Measurements from ENCODE around the gene ATP6V0A4. TPM values are rescaled to one million over a fixed set of nuclear protein-coding genes. Genes with fewer than 3 reads are reported as not detected.
"Not testable (repeated sequence)": the region's sequence is repeated elsewhere in the genome, so short reads cannot be mapped to it uniquely, and the experiment has no call there.

The ATP6V0A4 gene
- total and polyA plus RNA-seq, 2 experiments from 2014 or later = not detected

- H3K4me1 ChIP-seq (ENCODE audit: low read depth) = no peaks in the 10 kb centered on the region
- TF ChIP-seq, protein P1, sequence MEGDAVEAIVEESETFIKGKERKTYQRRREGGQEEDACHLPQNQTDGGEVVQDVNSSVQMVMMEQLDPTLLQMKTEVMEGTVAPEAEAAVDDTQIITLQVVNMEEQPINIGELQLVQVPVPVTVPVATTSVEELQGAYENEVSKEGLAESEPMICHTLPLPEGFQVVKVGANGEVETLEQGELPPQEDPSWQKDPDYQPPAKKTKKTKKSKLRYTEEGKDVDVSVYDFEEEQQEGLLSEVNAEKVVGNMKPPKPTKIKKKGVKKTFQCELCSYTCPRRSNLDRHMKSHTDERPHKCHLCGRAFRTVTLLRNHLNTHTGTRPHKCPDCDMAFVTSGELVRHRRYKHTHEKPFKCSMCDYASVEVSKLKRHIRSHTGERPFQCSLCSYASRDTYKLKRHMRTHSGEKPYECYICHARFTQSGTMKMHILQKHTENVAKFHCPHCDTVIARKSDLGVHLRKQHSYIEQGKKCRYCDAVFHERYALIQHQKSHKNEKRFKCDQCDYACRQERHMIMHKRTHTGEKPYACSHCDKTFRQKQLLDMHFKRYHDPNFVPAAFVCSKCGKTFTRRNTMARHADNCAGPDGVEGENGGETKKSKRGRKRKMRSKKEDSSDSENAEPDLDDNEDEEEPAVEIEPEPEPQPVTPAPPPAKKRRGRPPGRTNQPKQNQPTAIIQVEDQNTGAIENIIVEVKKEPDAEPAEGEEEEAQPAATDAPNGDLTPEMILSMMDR (IDR thresholded peaks at IDR 0.05; ENCODE audit: low read depth, low read length) = no peak
- H3K9me3 ChIP-seq (ENCODE audit: low read depth) = no peaks in the 10 kb centered on the region
- no peaks in the 10 kb centered on the region for H3K36me3 ChIP-seq
- DNase-seq (ENCODE audit: low read depth in 1 of 2, low spot score in 1 of 2) = no peak
- H3K27ac ChIP-seq = no peak overlapping the region
- H3K4me3 ChIP-seq = no peak overlapping the region
- peaks cover 4% of the 10 kb centered on the region for H3K27me3 ChIP-seq
Measured at GRCh38 chr7:138802706-138803105, 4.7 kb upstream of the ATP6V0A4 start.

- Histone ChIP-seq H3K27me3 (peaks cover 5% of the 10 kb centered on the region), H3K36me3 (no peaks in the 10 kb centered on the region), H3K4me3 (no peak overlapping the region), H3K4me1 (ENCODE audit: low read depth) (no peaks in the 10 kb centered on the region), H3K27ac (no peak overlapping the region), H3K9me3 (ENCODE audit: low read depth) (no peaks in the 10 kb centered on the region)
- TF ChIP-seq, protein P1 (IDR thresholded peaks at IDR 0.05; ENCODE audit: low read depth, low read length) = no peak
- no peak for DNase-seq (ENCODE audit: low read depth in 1 of 2, low spot score in 1 of 2)
Measured at GRCh38 chr7:138801256-138801655, 3.3 kb upstream of the ATP6V0A4 start.

DNA sequence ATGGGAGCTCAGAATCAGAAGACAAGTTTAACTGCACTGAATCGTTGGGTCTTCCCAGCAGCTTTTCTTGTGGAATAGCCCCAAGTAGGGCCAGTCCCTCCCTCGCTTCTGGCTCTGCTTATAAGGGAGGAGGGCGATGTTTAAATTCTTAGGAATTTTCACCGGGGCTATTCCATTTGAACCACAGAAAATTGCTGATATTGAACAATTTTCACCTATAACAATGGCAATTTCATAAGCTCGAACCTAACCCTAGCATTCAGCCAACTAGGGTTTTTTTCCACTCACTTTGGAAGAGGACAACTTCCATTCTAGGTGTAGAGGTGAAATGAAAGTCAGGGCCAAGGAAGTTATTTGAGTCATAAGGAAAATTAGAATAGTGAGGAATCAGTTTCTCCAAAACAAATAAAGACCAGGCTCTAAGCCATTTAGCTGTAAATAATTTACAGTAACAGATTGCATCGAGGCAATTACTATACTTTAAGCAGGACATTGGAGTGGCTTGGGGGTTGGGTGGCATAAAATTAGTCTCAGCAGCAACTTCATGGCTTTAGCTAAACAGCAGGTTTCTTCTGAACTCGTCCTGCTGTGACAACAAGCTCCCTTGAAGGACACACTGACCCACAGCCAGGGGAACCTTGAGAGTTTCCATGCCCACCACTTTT is 1.5 kb upstream of the ATP6V0A4 start:
- no peak overlapping the region for H3K27ac ChIP-seq
- H3K4me3 ChIP-seq = no peak overlapping the region
- TF ChIP-seq, protein P1 (IDR thresholded peaks at IDR 0.05; ENCODE audit: low read depth, low read length) = no peak
- H3K9me3 ChIP-seq (ENCODE audit: low read depth) = no peaks in the 10 kb centered on the region
- H3K4me1 ChIP-seq (ENCODE audit: low read depth) = no peaks in the 10 kb centered on the region
- H3K36me3 ChIP-seq = no peaks in the 10 kb centered on the region
- DNase-seq (ENCODE audit: low read depth in 1 of 2, low spot score in 1 of 2) = no peak
- H3K27me3 ChIP-seq = peaks cover 5% of the 10 kb centered on the region

DNA sequence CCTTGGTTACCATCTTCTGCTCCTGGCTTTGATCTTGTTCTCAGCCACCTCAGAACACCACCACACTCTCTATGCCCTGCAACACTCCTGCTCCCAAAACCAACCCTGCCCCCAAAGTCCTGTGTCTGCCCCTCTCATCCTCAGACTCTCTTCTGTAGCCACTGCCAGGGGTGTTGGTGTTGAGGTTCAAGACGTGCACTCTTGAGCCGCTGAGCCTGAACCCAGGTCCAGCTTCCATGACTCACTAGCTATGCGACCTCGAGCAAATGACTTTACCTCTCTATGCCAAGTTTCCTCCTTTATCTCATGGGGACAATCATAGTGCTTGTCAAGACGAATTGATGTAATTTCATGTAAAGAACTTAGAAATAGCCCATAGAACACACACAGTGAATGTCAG is 840 bp upstream of the ATP6V0A4 start:
- Histone ChIP-seq H3K4me1 (ENCODE audit: low read depth) (no peaks in the 10 kb centered on the region), H3K36me3 (no peaks in the 10 kb centered on the region), H3K27me3 (peaks cover 5% of the 10 kb centered on the region), H3K4me3 (no peak overlapping the region), H3K27ac (no peak overlapping the region), H3K9me3 (ENCODE audit: low read depth) (no peaks in the 10 kb centered on the region)
- TF ChIP-seq, protein P1 (IDR thresholded peaks at IDR 0.05; ENCODE audit: low read depth, low read length) = no peak
- DNase-seq (ENCODE audit: low read depth in 1 of 2, low spot score in 1 of 2) = no peak

DNA sequence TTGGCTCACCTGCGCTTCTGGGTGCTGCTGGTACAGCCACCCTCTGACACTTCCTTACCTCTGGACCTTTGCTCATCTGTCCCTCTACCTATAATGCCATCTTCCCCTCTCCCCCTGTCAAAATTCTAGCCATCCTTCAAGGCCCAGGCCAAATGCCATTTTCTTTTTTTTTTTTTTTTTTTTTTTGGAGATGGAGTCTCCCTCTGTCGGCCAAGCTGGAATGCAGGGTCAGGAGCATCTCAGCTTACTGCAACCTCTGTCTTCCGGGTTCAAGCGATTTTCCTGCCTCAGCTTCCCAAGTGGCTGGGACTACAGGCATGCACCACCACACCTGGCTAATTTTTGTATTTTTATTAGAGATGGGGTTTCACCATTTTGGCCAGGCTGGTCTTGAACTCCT is 950 bp downstream of the ATP6V0A4 start:
- not testable (repeated sequence) for H3K27me3 ChIP-seq; H3K36me3 ChIP-seq; H3K4me3 ChIP-seq; H3K9me3 ChIP-seq (ENCODE audit: low read depth); H3K27ac ChIP-seq; DNase-seq (ENCODE audit: low read depth in 1 of 2, low spot score in 1 of 2); H3K4me1 ChIP-seq (ENCODE audit: low read depth)

DNA sequence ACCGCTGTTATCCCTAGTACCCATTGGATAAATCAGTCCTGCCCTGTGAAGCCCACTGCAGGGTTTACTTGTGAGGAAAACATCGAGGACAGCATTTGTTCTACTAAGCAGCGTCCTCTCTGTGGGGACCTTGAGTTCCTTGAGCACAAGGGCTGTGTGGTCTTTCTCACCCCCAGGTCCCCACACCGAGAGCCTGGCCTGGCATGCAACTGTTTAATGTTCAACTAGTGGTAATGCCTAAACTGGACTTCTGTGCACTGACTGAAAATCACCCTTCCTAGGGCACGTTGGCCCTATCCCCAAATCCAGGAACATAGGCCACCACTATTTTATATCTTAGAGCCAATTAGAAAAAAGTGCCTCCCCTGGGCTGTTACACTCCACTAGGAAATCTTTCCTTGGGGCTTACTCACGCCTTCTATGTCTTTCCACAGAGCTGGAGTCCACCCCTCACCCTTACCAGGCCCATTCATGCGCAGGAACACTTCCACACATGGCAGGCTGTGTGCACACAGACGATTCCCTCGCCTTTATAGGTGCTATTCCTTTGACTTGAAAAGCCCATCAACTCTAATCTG is 1.9 kb downstream of the ATP6V0A4 start:
- H3K27me3 ChIP-seq = peaks cover 5% of the 10 kb centered on the region
- no peaks in the 10 kb centered on the region for H3K9me3 ChIP-seq (ENCODE audit: low read depth)
- no peak for DNase-seq (ENCODE audit: low read depth in 1 of 2, low spot score in 1 of 2)
- no peak overlapping the region for H3K4me3 ChIP-seq
- TF ChIP-seq, protein P1 (IDR thresholded peaks at IDR 0.05; ENCODE audit: low read depth, low read length) = no peak
- H3K27ac ChIP-seq = no peak overlapping the region
- no peaks in the 10 kb centered on the region for H3K36me3 ChIP-seq
- H3K4me1 ChIP-seq (ENCODE audit: low read depth) = no peaks in the 10 kb centered on the region
